DMS79 (cell line): ENCODE results near the gene INPP5A.

Experiments
- DNase-seq: peaks from one replicate; lab custom pipeline; 2025; lab: John Stamatoyannopoulos, UW

Gene INPP5A

GRCh38 chr10:132804785-132805426 lies 267.3 kb downstream of the INPP5A start:
- DNase-seq, result no peak

- no peak for DNase-seq
Measured at GRCh38 chr10:132805599-132805998, 268.0 kb downstream of the INPP5A start.

GRCh38 chr10:132806110-132806509 lies 268.5 kb downstream of the INPP5A start:
- DNase-seq, result no peak

GRCh38 chr10:132806561-132807003 lies 269.0 kb downstream of the INPP5A start:
- no peak for DNase-seq

- no peak for DNase-seq
Measured at GRCh38 chr10:132807621-132808049, 270.0 kb downstream of the INPP5A start.

- no peak for DNase-seq
Measured at GRCh38 chr10:132808383-132809231, 271.0 kb downstream of the INPP5A start.

GRCh38 chr10:132809232-132810140 lies 271.9 kb downstream of the INPP5A start:
- DNase-seq, result no peak

GRCh38 chr10:132810141-132810806 lies 272.7 kb downstream of the INPP5A start:
- DNase-seq, result no peak

GRCh38 chr10:132810807-132811700 lies 273.5 kb downstream of the INPP5A start:
- DNase-seq, result no peak

GRCh38 chr10:132811891-132812481 lies 274.4 kb downstream of the INPP5A start:
- DNase-seq, result no peak

- DNase-seq, result no peak
Measured at GRCh38 chr10:132812520-132812919, 274.9 kb downstream of the INPP5A start.

GRCh38 chr10:132813001-132813401 lies 275.4 kb downstream of the INPP5A start:
- DNase-seq, result no peak

- DNase-seq, result no peak
Measured at GRCh38 chr10:132813560-132814468, 276.2 kb downstream of the INPP5A start.

- no peak for DNase-seq
Measured at GRCh38 chr10:132814469-132814856, 276.9 kb downstream of the INPP5A start.

- DNase-seq, result no peak
Measured at GRCh38 chr10:132815168-132815857, 277.7 kb downstream of the INPP5A start.

- no peak for DNase-seq
Measured at GRCh38 chr10:132816718-132817117, 279.1 kb downstream of the INPP5A start.

GRCh38 chr10:132817701-132818211 lies 280.2 kb downstream of the INPP5A start:
- DNase-seq, result no peak

- DNase-seq, result no peak
Measured at GRCh38 chr10:132820056-132820455, 282.5 kb downstream of the INPP5A start.
